HepG2 (cell line): ENCODE measurements around the gene ODC1. TPM values are rescaled to one million over a fixed set of nuclear protein-coding genes. Genes with fewer than 3 reads are reported as not detected.

Experiments
- DNMT3B ChIP-seq: conservative IDR thresholded peaks from 2 replicates; pipeline ENCODE4 v1.6.1; 2016; ENCODE audit warnings: missing biosample characterization, control low read depth
- DR1 ChIP-seq: sonication (generic); formaldehyde crosslinking; IDR thresholded peaks from 2 replicates; pipeline ENCODE4 v1.8.0; 2021; ENCODE audit warnings: mild to moderate bottlenecking, missing genetic modification reagents, inconsistent platforms
- HNRNPL ChIP-seq: fragments of 200-400 bp; formaldehyde crosslinking; IDR thresholded peaks from 2 replicates; pipeline ENCODE4 v1.6.1; 2017; ENCODE audit warnings: mild to moderate bottlenecking, low read depth, low read length
- JUNB ChIP-seq: sonication (generic); formaldehyde crosslinking; IDR thresholded peaks from 2 replicates; pipeline ENCODE4 v1.8.0; 2022; ENCODE audit warnings: missing genetic modification reagents, mild to moderate bottlenecking, borderline replicate concordance
- LCORL ChIP-seq, 2 experiments: fragments of 450-650 bp in 1 of 2; sonication (generic) in 1 of 2; formaldehyde crosslinking in 1 of 2; IDR thresholded peaks; 2 replicates each; pipeline versions ENCODE4 v1.5.0 to v1.6.1; 2017 to 2020; ENCODE audit warnings: antibody characterized with exemption in 1 of 2, missing genetic modification reagents in 1 of 2
- POGZ ChIP-seq: sonication (generic); formaldehyde crosslinking; IDR thresholded peaks from 2 replicates; pipeline ENCODE4 v1.4.0; 2020; ENCODE audit warnings: mild to moderate bottlenecking, missing genetic modification reagents
- RORA ChIP-seq: sonication (generic); formaldehyde crosslinking; IDR thresholded peaks from 2 replicates; pipeline ENCODE4 v1.5.0; 2020; ENCODE audit warnings: mild to moderate bottlenecking, missing genetic modification reagents, moderate library complexity
- SP140L ChIP-seq: sonication (generic); formaldehyde crosslinking; IDR thresholded peaks from 2 replicates; pipeline ENCODE4 v1.4.0; 2020; ENCODE audit warnings: missing genetic modification reagents, borderline replicate concordance
- ZMYM2 ChIP-seq: sonication (generic); formaldehyde crosslinking; IDR thresholded peaks from 2 replicates; pipeline ENCODE4 v1.8.0; 2022; ENCODE audit warnings: mild to moderate bottlenecking, missing genetic modification reagents
- ZNF567 ChIP-seq: sonication (generic); formaldehyde crosslinking; IDR thresholded peaks from 2 replicates; pipeline ENCODE4 v1.8.1; 2023; ENCODE audit warnings: mild to moderate bottlenecking, missing genetic modification reagents, borderline replicate concordance
- ZNF598 ChIP-seq: sonication (generic); formaldehyde crosslinking; IDR thresholded peaks from 2 replicates; pipeline ENCODE4 v1.5.1; 2020; ENCODE audit warnings: mild to moderate bottlenecking, missing genetic modification reagents, borderline replicate concordance
- ZSCAN25 ChIP-seq: sonication (generic); formaldehyde crosslinking; IDR thresholded peaks from 2 replicates; pipeline ENCODE4 v1.8.0; 2022; ENCODE audit warnings: mild to moderate bottlenecking, missing genetic modification reagents
- polyA plus RNA-seq, 8 experiments: library from polyadenylated mRNA; depleted of rRNA in 3 of 8; stranded (reverse) in 7 of 8; unstranded in 1 of 8; fragments of >200 nt; fragmentation: Illumina TruSeq in 4 of 8; extraction: Trizol in 4 of 8; gene quantifications; 2 replicates each; pipeline versions ENCODE4 v1.2.1 to v1.2.3, GENCODE V29; 2011 to 2016; ENCODE audit warnings: low read depth in 4 of 8, missing spikeins in 1 of 8, mixed read lengths in 1 of 8; ENCODE audit not compliant: insufficient read depth in 1 of 8
- total RNA-seq, 5 experiments: library from RNA; depleted of rRNA; stranded (reverse); fragments of >200 nt; fragmentation: Illumina TruSeq; extraction: Trizol; gene quantifications; 2 replicates each; pipeline ENCODE4 v1.2.3, GENCODE V29; 2016; ENCODE audit warnings: low read depth in 1 of 5
- TF ChIP-seq, protein P1 (sequence below): sonication (generic); formaldehyde crosslinking; IDR thresholded peaks from 2 replicates; pipeline ENCODE4 v1.4.0; 2020; ENCODE audit warnings: mild to moderate bottlenecking, missing genetic modification reagents
- TF ChIP-seq, protein P2 (sequence below): sonication (generic); formaldehyde crosslinking; IDR thresholded peaks from 2 replicates; pipeline ENCODE4 v1.4.0; 2020; ENCODE audit warnings: mild to moderate bottlenecking, missing genetic modification reagents
- TF ChIP-seq, protein P3 (sequence below): sonication (generic); formaldehyde crosslinking; IDR thresholded peaks from 2 replicates; pipeline ENCODE4 v1.4.0; 2020; ENCODE audit warnings: missing genetic modification reagents, borderline replicate concordance
- TF ChIP-seq, protein P4 (sequence below): sonication (generic); formaldehyde crosslinking; IDR thresholded peaks from 2 replicates; pipeline ENCODE4 v1.4.0; 2020; ENCODE audit warnings: missing genetic modification reagents

Gene ODC1
- total and polyA plus RNA-seq, 2 of the 13 experiments (the other 11 are each of a cell fraction or from before 2014, with no cell fraction given), result 142 to 371 TPM

DNA sequence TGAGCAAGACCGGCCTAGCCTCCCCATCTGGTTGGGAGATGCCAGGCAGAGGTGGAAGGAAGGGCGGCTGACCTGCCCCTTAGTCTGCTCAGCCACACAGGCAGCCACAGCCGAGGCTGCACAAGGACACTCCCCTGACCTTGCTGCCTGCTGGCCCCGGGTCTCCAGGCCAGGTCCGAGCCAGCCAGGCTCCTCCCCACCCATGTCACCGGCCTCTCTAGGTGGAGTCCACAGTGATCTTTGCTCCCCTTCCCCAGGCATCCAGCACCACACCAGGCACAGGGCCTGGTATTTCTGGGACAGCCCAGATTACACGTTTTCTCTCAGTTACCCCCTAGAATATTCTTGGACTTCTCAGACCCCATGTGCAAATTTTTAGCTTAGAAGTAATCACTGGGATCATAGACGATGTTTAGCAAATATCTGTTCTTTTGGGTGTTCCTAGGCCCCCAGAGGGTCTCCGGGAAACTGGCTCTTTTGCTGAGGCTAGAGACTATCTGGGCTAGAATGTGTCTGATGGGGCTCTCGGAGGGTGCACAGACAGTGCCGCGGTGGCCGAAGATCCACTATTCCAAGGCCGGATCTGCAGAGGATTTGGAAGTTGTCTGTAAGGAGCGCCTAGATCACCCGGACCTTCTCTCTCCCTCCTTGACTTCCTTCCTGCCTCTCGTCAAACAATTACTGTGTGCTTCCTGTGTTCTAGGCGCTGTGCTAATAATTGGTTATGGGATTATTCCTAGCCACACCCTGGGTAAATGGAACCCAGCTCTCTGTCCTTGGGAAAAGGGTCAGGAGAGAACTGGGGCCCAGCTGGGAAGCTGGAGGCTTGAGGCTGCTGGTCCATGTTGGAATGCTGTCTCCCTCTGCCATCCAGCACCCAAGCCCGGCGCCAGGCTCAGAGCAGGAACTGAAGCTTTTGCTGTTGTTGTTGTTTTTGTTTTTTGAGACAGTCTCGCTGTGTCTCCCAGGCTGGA, 46.9 kb downstream of the ODC1 start (continued):
- TF ChIP-seq ZMYM2 (peak; percentile 69), ZNF567 (peak; percentile 80), DNMT3B (no peak), ZSCAN25 (CRISPR knock-in tag) (peak; percentile 58; the same call in 1 of the 2 replicates), ZNF598 (CRISPR knock-in tag) (peak; percentile 58; the same call in 1 of the 2 replicates), LCORL (IDR thresholded peaks at IDR 0.05) (0 out of 2 replicates have a peak, but pooled peaks have one; percentile 3), LCORL (CRISPR knock-in tag; IDR thresholded peaks at IDR 0.05) (peak; percentile 81; the same call in 1 of the 2 replicates), JUNB (no peak), POGZ (peak; percentile 21; the same call in 1 of the 2 replicates), SP140L (no peak), HNRNPL (peak; percentile 73; the same call in 1 of the 2 replicates), DR1 (peak; percentile 49; the same call in 1 of the 2 replicates), RORA (CRISPR knock-in tag) (no peak)
- TF ChIP-seq, protein P1, sequence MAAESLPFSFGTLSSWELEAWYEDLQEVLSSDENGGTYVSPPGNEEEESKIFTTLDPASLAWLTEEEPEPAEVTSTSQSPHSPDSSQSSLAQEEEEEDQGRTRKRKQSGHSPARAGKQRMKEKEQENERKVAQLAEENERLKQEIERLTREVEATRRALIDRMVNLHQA (CRISPR knock-in tag), result no peak
- TF ChIP-seq, protein P2, sequence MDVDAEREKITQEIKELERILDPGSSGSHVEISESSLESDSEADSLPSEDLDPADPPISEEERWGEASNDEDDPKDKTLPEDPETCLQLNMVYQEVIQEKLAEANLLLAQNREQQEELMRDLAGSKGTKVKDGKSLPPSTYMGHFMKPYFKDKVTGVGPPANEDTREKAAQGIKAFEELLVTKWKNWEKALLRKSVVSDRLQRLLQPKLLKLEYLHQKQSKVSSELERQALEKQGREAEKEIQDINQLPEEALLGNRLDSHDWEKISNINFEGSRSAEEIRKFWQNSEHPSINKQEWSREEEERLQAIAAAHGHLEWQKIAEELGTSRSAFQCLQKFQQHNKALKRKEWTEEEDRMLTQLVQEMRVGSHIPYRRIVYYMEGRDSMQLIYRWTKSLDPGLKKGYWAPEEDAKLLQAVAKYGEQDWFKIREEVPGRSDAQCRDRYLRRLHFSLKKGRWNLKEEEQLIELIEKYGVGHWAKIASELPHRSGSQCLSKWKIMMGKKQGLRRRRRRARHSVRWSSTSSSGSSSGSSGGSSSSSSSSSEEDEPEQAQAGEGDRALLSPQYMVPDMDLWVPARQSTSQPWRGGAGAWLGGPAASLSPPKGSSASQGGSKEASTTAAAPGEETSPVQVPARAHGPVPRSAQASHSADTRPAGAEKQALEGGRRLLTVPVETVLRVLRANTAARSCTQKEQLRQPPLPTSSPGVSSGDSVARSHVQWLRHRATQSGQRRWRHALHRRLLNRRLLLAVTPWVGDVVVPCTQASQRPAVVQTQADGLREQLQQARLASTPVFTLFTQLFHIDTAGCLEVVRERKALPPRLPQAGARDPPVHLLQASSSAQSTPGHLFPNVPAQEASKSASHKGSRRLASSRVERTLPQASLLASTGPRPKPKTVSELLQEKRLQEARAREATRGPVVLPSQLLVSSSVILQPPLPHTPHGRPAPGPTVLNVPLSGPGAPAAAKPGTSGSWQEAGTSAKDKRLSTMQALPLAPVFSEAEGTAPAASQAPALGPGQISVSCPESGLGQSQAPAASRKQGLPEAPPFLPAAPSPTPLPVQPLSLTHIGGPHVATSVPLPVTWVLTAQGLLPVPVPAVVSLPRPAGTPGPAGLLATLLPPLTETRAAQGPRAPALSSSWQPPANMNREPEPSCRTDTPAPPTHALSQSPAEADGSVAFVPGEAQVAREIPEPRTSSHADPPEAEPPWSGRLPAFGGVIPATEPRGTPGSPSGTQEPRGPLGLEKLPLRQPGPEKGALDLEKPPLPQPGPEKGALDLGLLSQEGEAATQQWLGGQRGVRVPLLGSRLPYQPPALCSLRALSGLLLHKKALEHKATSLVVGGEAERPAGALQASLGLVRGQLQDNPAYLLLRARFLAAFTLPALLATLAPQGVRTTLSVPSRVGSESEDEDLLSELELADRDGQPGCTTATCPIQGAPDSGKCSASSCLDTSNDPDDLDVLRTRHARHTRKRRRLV (CRISPR knock-in tag), result no peak
- TF ChIP-seq, protein P3, sequence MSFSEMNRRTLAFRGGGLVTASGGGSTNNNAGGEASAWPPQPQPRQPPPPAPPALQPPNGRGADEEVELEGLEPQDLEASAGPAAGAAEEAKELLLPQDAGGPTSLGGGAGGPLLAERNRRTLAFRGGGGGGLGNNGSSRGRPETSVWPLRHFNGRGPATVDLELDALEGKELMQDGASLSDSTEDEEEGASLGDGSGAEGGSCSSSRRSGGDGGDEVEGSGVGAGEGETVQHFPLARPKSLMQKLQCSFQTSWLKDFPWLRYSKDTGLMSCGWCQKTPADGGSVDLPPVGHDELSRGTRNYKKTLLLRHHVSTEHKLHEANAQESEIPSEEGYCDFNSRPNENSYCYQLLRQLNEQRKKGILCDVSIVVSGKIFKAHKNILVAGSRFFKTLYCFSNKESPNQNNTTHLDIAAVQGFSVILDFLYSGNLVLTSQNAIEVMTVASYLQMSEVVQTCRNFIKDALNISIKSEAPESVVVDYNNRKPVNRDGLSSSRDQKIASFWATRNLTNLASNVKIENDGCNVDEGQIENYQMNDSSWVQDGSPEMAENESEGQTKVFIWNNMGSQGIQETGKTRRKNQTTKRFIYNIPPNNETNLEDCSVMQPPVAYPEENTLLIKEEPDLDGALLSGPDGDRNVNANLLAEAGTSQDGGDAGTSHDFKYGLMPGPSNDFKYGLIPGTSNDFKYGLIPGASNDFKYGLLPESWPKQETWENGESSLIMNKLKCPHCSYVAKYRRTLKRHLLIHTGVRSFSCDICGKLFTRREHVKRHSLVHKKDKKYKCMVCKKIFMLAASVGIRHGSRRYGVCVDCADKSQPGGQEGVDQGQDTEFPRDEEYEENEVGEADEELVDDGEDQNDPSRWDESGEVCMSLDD, result 0 out of 2 replicates have a peak, but pooled peaks have one; percentile 19
- TF ChIP-seq, protein P4, sequence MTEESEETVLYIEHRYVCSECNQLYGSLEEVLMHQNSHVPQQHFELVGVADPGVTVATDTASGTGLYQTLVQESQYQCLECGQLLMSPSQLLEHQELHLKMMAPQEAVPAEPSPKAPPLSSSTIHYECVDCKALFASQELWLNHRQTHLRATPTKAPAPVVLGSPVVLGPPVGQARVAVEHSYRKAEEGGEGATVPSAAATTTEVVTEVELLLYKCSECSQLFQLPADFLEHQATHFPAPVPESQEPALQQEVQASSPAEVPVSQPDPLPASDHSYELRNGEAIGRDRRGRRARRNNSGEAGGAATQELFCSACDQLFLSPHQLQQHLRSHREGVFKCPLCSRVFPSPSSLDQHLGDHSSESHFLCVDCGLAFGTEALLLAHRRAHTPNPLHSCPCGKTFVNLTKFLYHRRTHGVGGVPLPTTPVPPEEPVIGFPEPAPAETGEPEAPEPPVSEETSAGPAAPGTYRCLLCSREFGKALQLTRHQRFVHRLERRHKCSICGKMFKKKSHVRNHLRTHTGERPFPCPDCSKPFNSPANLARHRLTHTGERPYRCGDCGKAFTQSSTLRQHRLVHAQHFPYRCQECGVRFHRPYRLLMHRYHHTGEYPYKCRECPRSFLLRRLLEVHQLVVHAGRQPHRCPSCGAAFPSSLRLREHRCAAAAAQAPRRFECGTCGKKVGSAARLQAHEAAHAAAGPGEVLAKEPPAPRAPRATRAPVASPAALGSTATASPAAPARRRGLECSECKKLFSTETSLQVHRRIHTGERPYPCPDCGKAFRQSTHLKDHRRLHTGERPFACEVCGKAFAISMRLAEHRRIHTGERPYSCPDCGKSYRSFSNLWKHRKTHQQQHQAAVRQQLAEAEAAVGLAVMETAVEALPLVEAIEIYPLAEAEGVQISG (CRISPR knock-in tag), result peak; percentile 59
